ENCODE results near the gene ZBTB26.

DNA sequence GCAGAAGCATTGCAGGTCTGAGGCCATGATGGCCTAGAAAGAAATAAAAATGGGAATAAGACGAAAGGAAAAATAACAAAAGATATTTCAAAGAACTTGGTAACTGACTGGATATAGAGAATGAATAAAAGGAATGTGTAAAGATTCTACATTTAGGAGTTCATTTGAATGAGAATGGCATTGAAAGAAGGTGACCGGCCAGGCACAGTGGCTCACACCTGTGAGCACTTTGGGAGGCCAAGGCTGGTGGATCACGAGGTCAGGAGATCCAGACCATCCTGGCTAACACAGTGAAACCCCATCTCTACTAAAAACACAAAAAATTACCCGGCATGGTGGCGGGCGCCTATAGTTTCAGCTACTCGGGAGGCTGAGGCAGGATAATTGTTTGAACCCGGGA is 8.6 kb downstream of the ZBTB26 start:
- no peak for TF ChIP-seq CTCF (IDR thresholded peaks at IDR 0.05; ENCODE audit: poor library complexity, severe bottlenecking)
- TF ChIP-seq EZH2 (IDR thresholded peaks at IDR 0.05; ENCODE audit: borderline replicate concordance, insufficient read depth, low read length, poor library complexity, severe bottlenecking), result no peak
- no peak for TF ChIP-seq RAD21 (conservative IDR thresholded peaks at IDR 0.05)
- TF ChIP-seq MXI1 (conservative IDR thresholded peaks at IDR 0.05; ENCODE audit: poor library complexity, severe bottlenecking), result no peak
- TF ChIP-seq POLR2AphosphoS5 (IDR thresholded peaks at IDR 0.05), result no peak
- no peak for TF ChIP-seq TAF1 (IDR thresholded peaks at IDR 0.05; ENCODE audit: low read depth)
- TF ChIP-seq REST (IDR thresholded peaks at IDR 0.05; ENCODE audit: borderline replicate concordance), result no peak

All from neural cell (in vitro differentiated cells).